ENCODE data around the gene UGP2.

Gene UGP2

DNA sequence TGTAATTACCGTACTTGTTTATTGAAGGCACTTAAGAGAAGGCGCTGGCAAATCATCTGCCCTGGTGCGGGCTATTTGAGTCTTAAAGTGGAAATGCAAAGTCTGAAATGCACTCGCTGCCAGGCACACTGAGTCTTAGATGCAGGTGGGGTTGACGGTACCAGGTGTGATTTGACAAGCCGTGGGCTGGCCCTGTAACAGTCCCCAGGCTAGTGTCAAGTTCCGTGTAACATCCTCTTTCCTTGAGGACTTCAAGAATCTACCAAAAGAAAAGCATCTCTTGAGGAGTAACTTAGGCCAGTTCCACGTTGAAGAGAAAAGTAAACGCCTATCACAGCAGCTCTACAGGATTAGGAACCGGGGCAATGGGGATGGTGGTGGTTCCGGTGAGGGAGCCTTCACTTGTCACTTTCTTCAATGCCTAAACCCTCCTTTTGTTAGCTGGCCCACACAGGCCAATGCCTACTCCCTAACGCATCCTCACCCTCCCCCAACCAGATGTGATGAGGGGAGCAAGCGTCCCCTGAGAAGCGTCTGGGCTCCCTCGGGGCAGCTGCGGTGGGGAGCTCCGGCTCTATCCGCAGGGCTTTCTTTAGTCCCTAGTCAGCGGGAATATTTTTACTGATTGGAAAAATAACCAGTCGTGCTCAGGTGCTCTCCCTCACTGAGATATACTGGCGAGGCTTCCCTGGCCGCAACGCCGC is 1.5 kb upstream of the UGP2 start:
- no peak for DNase-seq (ENCODE audit: extremely low spot score)
- ChIA-PET CTCF (interaction anchor here (0.8 kb wide), 1 partner anchor 141 kb away, joined by 4 read pairs; no protein-coding TSS in a partner anchor), POLR2A (interaction anchor here (1.6 to 3.3 kb wide), 5 partner anchors 8 to 141 kb away, joined by 6 to 20 read pairs (median 9); no protein-coding TSS in a partner anchor)
- TF ChIP-seq ZNF384 (IDR thresholded peaks at IDR 0.05) (no peak), SP1 (IDR thresholded peaks at IDR 0.05) (no peak), ARNT (IDR thresholded peaks at IDR 0.05) (no peak), L3MBTL2 (conservative IDR thresholded peaks at IDR 0.05) (peak; percentile 10; the same call in 1 of the 2 replicates), SUZ12 (IDR thresholded peaks at IDR 0.05) (no peak)

- no peak for TF ChIP-seq ZNF384 (IDR thresholded peaks at IDR 0.05)
- TF ChIP-seq LEF1 (IDR thresholded peaks at IDR 0.05; ENCODE audit: borderline replicate concordance) = no peak
- TF ChIP-seq FOXA1 (IDR thresholded peaks at IDR 0.05) = no peak
- TF ChIP-seq FOXM1 (IDR thresholded peaks at IDR 0.05; ENCODE audit: borderline replicate concordance) = no peak
- TF ChIP-seq FOXK2 (IDR thresholded peaks at IDR 0.05) = no peak
- TF ChIP-seq ARNT (IDR thresholded peaks at IDR 0.05) = no peak
- TF ChIP-seq, protein P1, sequence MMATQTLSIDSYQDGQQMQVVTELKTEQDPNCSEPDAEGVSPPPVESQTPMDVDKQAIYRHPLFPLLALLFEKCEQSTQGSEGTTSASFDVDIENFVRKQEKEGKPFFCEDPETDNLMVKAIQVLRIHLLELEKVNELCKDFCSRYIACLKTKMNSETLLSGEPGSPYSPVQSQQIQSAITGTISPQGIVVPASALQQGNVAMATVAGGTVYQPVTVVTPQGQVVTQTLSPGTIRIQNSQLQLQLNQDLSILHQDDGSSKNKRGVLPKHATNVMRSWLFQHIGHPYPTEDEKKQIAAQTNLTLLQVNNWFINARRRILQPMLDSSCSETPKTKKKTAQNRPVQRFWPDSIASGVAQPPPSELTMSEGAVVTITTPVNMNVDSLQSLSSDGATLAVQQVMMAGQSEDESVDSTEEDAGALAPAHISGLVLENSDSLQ (IDR thresholded peaks at IDR 0.05) = peak; percentile 100
- no peak for TF ChIP-seq CTBP1 (IDR thresholded peaks at IDR 0.05; ENCODE audit: borderline replicate concordance)
- no peak; the same call in 1 of the 2 replicates for TF ChIP-seq TARDBP (IDR thresholded peaks at IDR 0.05)
- peak; percentile 97 for TF ChIP-seq ELF4 (IDR thresholded peaks at IDR 0.05)
- no peak for TF ChIP-seq BHLHE40 (IDR thresholded peaks at IDR 0.05; ENCODE audit: borderline replicate concordance)
- DNase-seq (ENCODE audit: extremely low spot score) = peak; percentile 90
- ChIA-PET CTCF (no interaction called here), POLR2A (interaction anchor here (0.8 to 3.3 kb wide), 14 partner anchors 9 to 142 kb away, joined by 3 to 20 read pairs (median 4); no protein-coding TSS in a partner anchor)
These were observed 877 bp upstream of the UGP2 start for GRCh38 chr2:63840785-63841253.

DNA sequence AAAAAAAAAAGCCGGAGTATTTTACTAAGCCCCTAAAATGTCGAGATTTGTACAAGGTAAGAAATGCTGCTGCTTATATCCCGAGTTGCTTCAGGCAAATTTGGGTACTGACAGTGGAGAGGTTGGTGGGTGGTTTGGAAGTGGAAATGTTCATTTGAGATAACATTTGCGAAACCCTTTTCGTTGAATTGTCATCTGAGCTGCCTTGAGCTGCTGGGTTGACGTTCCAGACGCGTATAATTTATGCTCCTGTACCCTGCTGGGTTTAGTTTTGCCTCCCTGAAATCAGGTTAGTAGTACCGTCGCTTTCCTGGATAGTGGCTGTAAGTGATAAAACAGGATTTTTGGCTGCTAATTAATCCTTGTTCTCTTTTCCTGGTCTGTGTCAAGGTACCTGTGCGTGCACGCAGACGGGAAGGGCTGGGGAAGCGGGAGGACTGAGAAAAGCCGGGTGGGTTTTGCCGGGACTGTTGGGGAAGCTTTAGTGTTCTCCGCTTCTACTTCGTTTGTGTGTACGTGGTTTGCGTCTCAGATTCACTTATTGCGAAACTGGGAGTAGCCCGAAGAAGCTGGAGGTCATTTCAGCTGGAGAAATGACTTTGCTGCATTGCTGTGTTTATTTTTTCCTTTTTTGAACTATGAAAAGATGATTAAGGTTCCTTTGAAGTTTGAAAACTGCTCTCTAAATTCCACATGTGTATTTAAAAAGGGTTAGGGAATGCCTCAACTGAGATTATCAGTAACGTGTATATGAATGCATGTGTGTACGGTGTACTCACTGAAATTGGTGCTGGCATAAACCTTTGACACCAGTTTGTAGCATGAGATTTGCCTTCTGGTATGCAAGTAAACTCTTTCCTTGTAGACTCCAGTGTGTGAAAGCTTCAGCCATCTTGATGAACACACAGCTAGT is 709 bp downstream of the UGP2 start:
- TF ChIP-seq ZNF384 (IDR thresholded peaks at IDR 0.05) (peak; percentile 92), NFRKB (IDR thresholded peaks at IDR 0.05) (no peak), SP1 (IDR thresholded peaks at IDR 0.05) (no peak), FOXA1 (IDR thresholded peaks at IDR 0.05) (no peak), LEF1 (IDR thresholded peaks at IDR 0.05; ENCODE audit: borderline replicate concordance) (no peak)
- TF ChIP-seq, protein P1 (IDR thresholded peaks at IDR 0.05) = peak; percentile 95
- ChIA-PET POLR2A (interaction anchor here (0.9 to 3.3 kb wide), 13 partner anchors 7 to 144 kb away, joined by 3 to 20 read pairs (median 5); no protein-coding TSS in a partner anchor), CTCF (interaction anchor here (0.6 to 3.7 kb wide), 2 partner anchors 21 to 143 kb away, joined by 3 to 12 read pairs; no protein-coding TSS in a partner anchor)
- peak; percentile 30 for DNase-seq (ENCODE audit: extremely low spot score)

GRCh38 chr2:63843093-63843492 is 1.4 kb downstream of the UGP2 start:
- POLR2A ChIA-PET = interaction anchor here (0.9 to 3.3 kb wide), 4 partner anchors 9 to 36 kb away, joined by 3 to 19 read pairs (median 8); no protein-coding TSS in a partner anchor
- DNase-seq (ENCODE audit: extremely low spot score) = no peak
- CTCF ChIA-PET = interaction anchor here (3.7 kb wide), 1 partner anchor 144 kb away, joined by 12 read pairs; no protein-coding TSS in a partner anchor
- no peak for TF ChIP-seq TARDBP (IDR thresholded peaks at IDR 0.05)

GRCh38 chr2:63843791-63844190 is 2.1 kb downstream of the UGP2 start:
- CTCF ChIA-PET = interaction anchor here (3.7 kb wide), 1 partner anchor 145 kb away, joined by 12 read pairs; no protein-coding TSS in a partner anchor
- POLR2A ChIA-PET = interaction anchor here (0.7 kb wide), 1 partner anchor 254 kb away, joined by 3 read pairs; no protein-coding TSS in a partner anchor
- no peak for TF ChIP-seq BHLHE40 (IDR thresholded peaks at IDR 0.05; ENCODE audit: borderline replicate concordance)
- no peak for TF ChIP-seq NFRKB (IDR thresholded peaks at IDR 0.05)
- TF ChIP-seq LEF1 (IDR thresholded peaks at IDR 0.05; ENCODE audit: borderline replicate concordance) = no peak
- no peak for TF ChIP-seq ELF4 (IDR thresholded peaks at IDR 0.05)
- no peak for DNase-seq (ENCODE audit: extremely low spot score)

DNA sequence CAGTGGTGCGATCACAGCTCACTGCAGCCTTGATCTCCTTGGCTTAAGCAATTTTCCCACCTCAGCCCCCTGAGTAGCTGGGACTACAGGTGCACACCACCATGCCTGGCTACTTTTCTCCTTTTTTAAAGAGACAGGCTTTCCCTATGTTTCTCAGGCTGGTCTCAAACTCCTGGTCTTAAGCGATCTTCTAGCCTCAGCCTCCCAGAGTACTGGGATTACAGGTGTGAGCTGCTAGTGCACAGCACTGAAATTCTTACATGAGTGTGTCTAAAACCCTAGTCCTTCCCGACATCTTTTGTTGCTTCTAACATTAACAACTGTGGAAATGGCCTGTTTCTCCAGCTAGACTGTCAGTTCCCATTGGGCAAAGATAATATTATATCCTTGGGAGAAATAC is 2.9 kb downstream of the UGP2 start:
- TF ChIP-seq HDGF (IDR thresholded peaks at IDR 0.05; ENCODE audit: borderline replicate concordance) (no peak), TARDBP (IDR thresholded peaks at IDR 0.05) (no peak), ELF4 (IDR thresholded peaks at IDR 0.05) (no peak), SUZ12 (IDR thresholded peaks at IDR 0.05) (no peak), FOXK2 (IDR thresholded peaks at IDR 0.05) (no peak), FOXM1 (IDR thresholded peaks at IDR 0.05; ENCODE audit: borderline replicate concordance) (no peak), NFRKB (IDR thresholded peaks at IDR 0.05) (no peak), SP1 (IDR thresholded peaks at IDR 0.05) (no peak), ZNF384 (IDR thresholded peaks at IDR 0.05) (no peak), BHLHE40 (IDR thresholded peaks at IDR 0.05; ENCODE audit: borderline replicate concordance) (no peak), LEF1 (IDR thresholded peaks at IDR 0.05; ENCODE audit: borderline replicate concordance) (no peak), ARNT (IDR thresholded peaks at IDR 0.05) (no peak), L3MBTL2 (conservative IDR thresholded peaks at IDR 0.05) (no peak)
- no peak for DNase-seq (ENCODE audit: extremely low spot score)
- CTCF ChIA-PET = interaction anchor here (0.6 to 3.7 kb wide), 2 partner anchors 23 to 145 kb away, joined by 3 to 12 read pairs; no protein-coding TSS in a partner anchor
- POLR2A ChIA-PET = no interaction called here
